Neural cell (in vitro differentiated cells): ENCODE measurements around the gene SLC16A12. TPM values are rescaled to one million over a fixed set of nuclear protein-coding genes. Genes with fewer than 3 reads are reported as not detected.

Experiments
- H2AFZ ChIP-seq: fragments of 200-600, 300-800 bp; sonication (generic), shearing (Covaris generic); 2 replicates; pipeline ENCODE4 v1.6.0; 2014; ENCODE audit warnings: low read depth, mild to moderate bottlenecking, antibody characterized with exemption, low read length, moderate library complexity
- H3F3A ChIP-seq: fragments of 200-600 bp; shearing (Covaris generic); 2 replicates; pipeline ENCODE4 v1.6.1; 2016; ENCODE audit warnings: mild to moderate bottlenecking, moderate library complexity, mixed read lengths, antibody characterized with exemption, low read length; ENCODE audit not compliant: insufficient read depth, poor library complexity, severe bottlenecking
- H3K27ac ChIP-seq: fragments of 200-600, 300-800 bp; sonication (generic), shearing (Covaris generic); 2 replicates; pipeline ENCODE4 v1.5.1; 2014; ENCODE audit warnings: mild to moderate bottlenecking, low read length, moderate library complexity
- H3K27me3 ChIP-seq: fragments of 300-800, 200-600 bp; sonication (generic), shearing (Covaris generic); 2 replicates; pipeline ENCODE4 v1.6.0; 2014; ENCODE audit warnings: mild to moderate bottlenecking, low read depth, low read length, moderate library complexity; ENCODE audit not compliant: insufficient read depth
- H3K36me3 ChIP-seq: fragments of 300-800, 200-600 bp; sonication (generic), shearing (Covaris generic); 2 replicates; pipeline ENCODE4 v1.5.1; 2014; ENCODE audit warnings: mild to moderate bottlenecking, antibody characterized with exemption, low read length, moderate library complexity; ENCODE audit not compliant: insufficient read depth
- H3K4me2 ChIP-seq: fragments of 300-800, 200-600 bp; sonication (generic), shearing (Covaris generic); 2 replicates; pipeline ENCODE4 v1.6.0; 2014; ENCODE audit warnings: mild to moderate bottlenecking, low read length
- H3K4me3 ChIP-seq: fragments of 300-800, 200-600 bp; sonication (generic), shearing (Covaris generic); 2 replicates; pipeline ENCODE4 v1.5.1; 2014; ENCODE audit warnings: mild to moderate bottlenecking, low read length, moderate library complexity
- H3K79me2 ChIP-seq: fragments of 200-600 bp; shearing (Covaris generic); replicated peaks from 2 replicates; pipeline ENCODE4 v1.6.0; 2014; ENCODE audit warnings: mild to moderate bottlenecking, low read length, moderate library complexity; ENCODE audit not compliant: insufficient read depth
- H3K9ac ChIP-seq: fragments of 300-800, 200-600 bp; sonication (generic), shearing (Covaris generic); 2 replicates; pipeline ENCODE4 v1.6.1; 2016; ENCODE audit warnings: mild to moderate bottlenecking, low read length, mixed read lengths
- H3K9me2 ChIP-seq: fragments of 200-600 bp; shearing (Covaris generic); 2 replicates; pipeline ENCODE4 v1.6.1; 2016; ENCODE audit warnings: mild to moderate bottlenecking, low read length, mixed read lengths; ENCODE audit not compliant: insufficient read depth
- H3K9me3 ChIP-seq: fragments of 200-600, 300-800 bp; sonication (generic), shearing (Covaris generic); 2 replicates; pipeline ENCODE4 v1.6.1; 2016; ENCODE audit warnings: mild to moderate bottlenecking, mixed run types, low read length, moderate library complexity, mixed read lengths
- H4K20me1 ChIP-seq: fragments of 200-600 bp; shearing (Covaris generic); 2 replicates; pipeline ENCODE4 v1.6.1; 2016; ENCODE audit warnings: mild to moderate bottlenecking, mixed run types; ENCODE audit not compliant: insufficient read depth
- EP300 ChIP-seq: fragments of 450-650 bp; conservative IDR thresholded peaks from 2 replicates; pipeline ENCODE4 v1.6.1; 2014; ENCODE audit warnings: antibody characterized with exemption, mild to moderate bottlenecking, moderate library complexity; ENCODE audit not compliant: poor library complexity, severe bottlenecking
- EZH2 ChIP-seq: fragments of 200-600, 300-800 bp; shearing (Covaris generic), sonication (generic); IDR thresholded peaks from 2 replicates; pipeline ENCODE4 v1.6.1; 2014; ENCODE audit warnings: antibody characterized with exemption, low read length, borderline replicate concordance, mild to moderate bottlenecking; ENCODE audit not compliant: insufficient read depth, poor library complexity, severe bottlenecking
- MXI1 ChIP-seq: fragments of 450-650 bp; conservative IDR thresholded peaks from 2 replicates; pipeline ENCODE4 v1.6.1; 2014; ENCODE audit warnings: antibody characterized with exemption, mild to moderate bottlenecking; ENCODE audit not compliant: poor library complexity, severe bottlenecking
- POLR2AphosphoS5 ChIP-seq: IDR thresholded peaks from 2 replicates; pipeline ENCODE4 v1.6.1; 2012
- RAD21 ChIP-seq: fragments of 450-650 bp; conservative IDR thresholded peaks from 2 replicates; pipeline ENCODE4 v1.6.1; 2014; ENCODE audit warnings: antibody characterized with exemption, mild to moderate bottlenecking, moderate library complexity
- SMC3 ChIP-seq: fragments of 450-650 bp; conservative IDR thresholded peaks from 2 replicates; pipeline ENCODE4 v1.6.1; 2014; ENCODE audit warnings: antibody characterized with exemption, mild to moderate bottlenecking, moderate library complexity; ENCODE audit not compliant: poor library complexity
- TAF1 ChIP-seq: IDR thresholded peaks from 2 replicates; pipeline ENCODE4 v1.6.1; 2012; ENCODE audit warnings: low read depth
- polyA plus RNA-seq: library from polyadenylated mRNA; depleted of rRNA; stranded (reverse); fragments of >200 nt; gene quantifications from 2 replicates; pipeline ENCODE4 v1.2.3, GENCODE V29; 2014
- TF ChIP-seq, protein P1 (sequence below): IDR thresholded peaks from 2 replicates; pipeline ENCODE4 v1.6.1; 2012; ENCODE audit warnings: borderline replicate concordance
- TF ChIP-seq, protein P2 (sequence below): fragments of 450-650 bp; IDR thresholded peaks from 2 replicates; pipeline ENCODE4 v1.5.1; 2014; ENCODE audit warnings: antibody characterized with exemption, mild to moderate bottlenecking, moderate library complexity; ENCODE audit not compliant: poor library complexity, severe bottlenecking

Gene SLC16A12
- polyA plus RNA-seq, 1 donor from 2014 or later: 0.04 TPM

DNA sequence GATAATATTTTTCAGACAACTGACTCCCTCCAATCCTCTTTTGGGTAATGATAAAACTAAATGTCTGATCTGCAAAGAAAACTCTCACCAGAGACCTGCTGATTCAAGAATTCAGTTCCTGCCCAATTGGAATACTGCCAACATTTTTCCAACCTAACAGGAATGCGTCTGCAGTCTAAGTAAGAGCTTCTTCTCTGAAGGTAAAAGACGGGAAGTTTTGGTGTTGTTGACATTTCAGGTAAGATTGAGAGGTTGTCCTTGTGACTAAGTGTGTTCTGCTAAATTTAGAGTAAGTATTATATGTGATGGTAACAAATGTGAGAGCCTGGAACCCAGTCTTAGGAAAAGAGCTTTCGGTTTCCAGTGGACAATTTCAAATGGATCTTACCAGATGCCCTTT lies 103.4 kb downstream of the SLC16A12 start:
- no peaks in the 10 kb centered on the region for H3K27me3 ChIP-seq
- no peaks in the 10 kb centered on the region for H3K79me2 ChIP-seq
- no peak overlapping the region for H3K4me2 ChIP-seq
- H3K9me2 ChIP-seq: no peaks in the 10 kb centered on the region
- no peak overlapping the region for H3K27ac ChIP-seq
- H3K9ac ChIP-seq: no peak overlapping the region
- no peaks in the 10 kb centered on the region for H3K9me3 ChIP-seq
- H3K36me3 ChIP-seq: no peaks in the 10 kb centered on the region
- H2AFZ ChIP-seq: no peak overlapping the region
- no peaks in the 10 kb centered on the region for H4K20me1 ChIP-seq
- no peak overlapping the region for H3K4me3 ChIP-seq
- no peaks in the 10 kb centered on the region for H3F3A ChIP-seq
- TF ChIP-seq, protein P1, sequence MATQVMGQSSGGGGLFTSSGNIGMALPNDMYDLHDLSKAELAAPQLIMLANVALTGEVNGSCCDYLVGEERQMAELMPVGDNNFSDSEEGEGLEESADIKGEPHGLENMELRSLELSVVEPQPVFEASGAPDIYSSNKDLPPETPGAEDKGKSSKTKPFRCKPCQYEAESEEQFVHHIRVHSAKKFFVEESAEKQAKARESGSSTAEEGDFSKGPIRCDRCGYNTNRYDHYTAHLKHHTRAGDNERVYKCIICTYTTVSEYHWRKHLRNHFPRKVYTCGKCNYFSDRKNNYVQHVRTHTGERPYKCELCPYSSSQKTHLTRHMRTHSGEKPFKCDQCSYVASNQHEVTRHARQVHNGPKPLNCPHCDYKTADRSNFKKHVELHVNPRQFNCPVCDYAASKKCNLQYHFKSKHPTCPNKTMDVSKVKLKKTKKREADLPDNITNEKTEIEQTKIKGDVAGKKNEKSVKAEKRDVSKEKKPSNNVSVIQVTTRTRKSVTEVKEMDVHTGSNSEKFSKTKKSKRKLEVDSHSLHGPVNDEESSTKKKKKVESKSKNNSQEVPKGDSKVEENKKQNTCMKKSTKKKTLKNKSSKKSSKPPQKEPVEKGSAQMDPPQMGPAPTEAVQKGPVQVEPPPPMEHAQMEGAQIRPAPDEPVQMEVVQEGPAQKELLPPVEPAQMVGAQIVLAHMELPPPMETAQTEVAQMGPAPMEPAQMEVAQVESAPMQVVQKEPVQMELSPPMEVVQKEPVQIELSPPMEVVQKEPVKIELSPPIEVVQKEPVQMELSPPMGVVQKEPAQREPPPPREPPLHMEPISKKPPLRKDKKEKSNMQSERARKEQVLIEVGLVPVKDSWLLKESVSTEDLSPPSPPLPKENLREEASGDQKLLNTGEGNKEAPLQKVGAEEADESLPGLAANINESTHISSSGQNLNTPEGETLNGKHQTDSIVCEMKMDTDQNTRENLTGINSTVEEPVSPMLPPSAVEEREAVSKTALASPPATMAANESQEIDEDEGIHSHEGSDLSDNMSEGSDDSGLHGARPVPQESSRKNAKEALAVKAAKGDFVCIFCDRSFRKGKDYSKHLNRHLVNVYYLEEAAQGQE: no peak
- TF ChIP-seq MXI1 (no peak), POLR2AphosphoS5 (no peak), TAF1 (no peak)

DNA sequence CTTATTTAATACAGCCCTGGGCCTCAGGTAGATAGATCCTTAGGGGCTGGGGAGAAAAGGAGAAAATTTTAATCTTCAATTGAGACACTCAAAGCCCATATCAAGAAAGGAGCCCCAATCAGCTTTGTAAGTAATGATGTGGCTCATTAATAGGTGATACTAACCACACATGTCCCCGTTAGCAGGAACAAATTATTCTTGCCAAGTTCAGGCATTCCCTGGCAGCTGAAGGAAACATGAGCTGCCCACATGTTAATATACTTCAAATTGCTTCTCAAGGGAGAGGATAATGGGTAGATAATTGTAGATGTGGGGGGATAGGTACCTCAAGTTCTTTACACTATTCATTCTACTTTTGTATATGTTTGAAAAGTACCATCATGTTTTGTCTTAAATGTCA lies 106.5 kb downstream of the SLC16A12 start:
- TF ChIP-seq EZH2 (no peak), EP300 (no peak), MXI1 (no peak), TAF1 (no peak), POLR2AphosphoS5 (no peak), RAD21 (no peak), SMC3 (no peak)
- TF ChIP-seq, protein P2, sequence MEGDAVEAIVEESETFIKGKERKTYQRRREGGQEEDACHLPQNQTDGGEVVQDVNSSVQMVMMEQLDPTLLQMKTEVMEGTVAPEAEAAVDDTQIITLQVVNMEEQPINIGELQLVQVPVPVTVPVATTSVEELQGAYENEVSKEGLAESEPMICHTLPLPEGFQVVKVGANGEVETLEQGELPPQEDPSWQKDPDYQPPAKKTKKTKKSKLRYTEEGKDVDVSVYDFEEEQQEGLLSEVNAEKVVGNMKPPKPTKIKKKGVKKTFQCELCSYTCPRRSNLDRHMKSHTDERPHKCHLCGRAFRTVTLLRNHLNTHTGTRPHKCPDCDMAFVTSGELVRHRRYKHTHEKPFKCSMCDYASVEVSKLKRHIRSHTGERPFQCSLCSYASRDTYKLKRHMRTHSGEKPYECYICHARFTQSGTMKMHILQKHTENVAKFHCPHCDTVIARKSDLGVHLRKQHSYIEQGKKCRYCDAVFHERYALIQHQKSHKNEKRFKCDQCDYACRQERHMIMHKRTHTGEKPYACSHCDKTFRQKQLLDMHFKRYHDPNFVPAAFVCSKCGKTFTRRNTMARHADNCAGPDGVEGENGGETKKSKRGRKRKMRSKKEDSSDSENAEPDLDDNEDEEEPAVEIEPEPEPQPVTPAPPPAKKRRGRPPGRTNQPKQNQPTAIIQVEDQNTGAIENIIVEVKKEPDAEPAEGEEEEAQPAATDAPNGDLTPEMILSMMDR: no peak
- TF ChIP-seq, protein P1: no peak
- Histone ChIP-seq H4K20me1 (no peaks in the 10 kb centered on the region), H3K27ac (no peak overlapping the region), H3K79me2 (no peaks in the 10 kb centered on the region), H3K9ac (no peak overlapping the region), H3K9me2 (no peaks in the 10 kb centered on the region), H3K4me3 (no peak overlapping the region), H3K27me3 (no peaks in the 10 kb centered on the region), H3K4me2 (no peak overlapping the region), H3F3A (no peaks in the 10 kb centered on the region), H3K9me3 (no peaks in the 10 kb centered on the region), H2AFZ (no peak overlapping the region), H3K36me3 (no peaks in the 10 kb centered on the region)
